ENCODE results near the gene ERC1. TPM values are rescaled to one million over a fixed set of nuclear protein-coding genes. Genes with fewer than 3 reads are reported as not detected.
A peak's percentile ranks its signal among the peaks of the same experiment; 100 is the strongest.

ERC1 gene
- total RNA-seq, 1 experiment from 2014 or later, result 55.1 TPM

DNA sequence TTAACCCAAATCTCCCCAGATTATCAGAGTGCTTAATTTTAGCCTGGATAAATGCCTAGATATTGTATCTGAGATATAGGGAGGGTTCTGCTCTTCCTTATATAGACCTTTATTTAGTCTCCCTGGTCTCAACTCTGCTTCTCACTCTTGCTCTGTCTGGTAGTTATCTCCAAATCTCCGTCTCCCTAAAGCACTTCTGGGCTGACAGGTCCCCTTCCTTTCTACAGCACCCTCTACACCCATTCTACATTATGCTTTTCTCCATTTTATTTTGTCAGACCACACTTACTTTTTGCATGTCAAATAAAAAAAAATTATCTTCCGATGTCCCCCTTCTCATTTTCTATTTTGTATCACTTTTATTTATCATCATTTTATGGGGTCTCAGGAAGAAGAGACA is 2.0 kb upstream of the ERC1 start:
- Mint-ChIP-seq H3K36me3 (ENCODE audit: insufficient read depth, unreplicated experiment) (peaks cover 36% of the 10 kb centered on the region), H3K4me3 (ENCODE audit: unreplicated experiment) (peak overlapping the region; percentile 99), H3K27me3 (ENCODE audit: insufficient read depth, unreplicated experiment) (no peaks in the 10 kb centered on the region), H3K27ac (ENCODE audit: low read depth, unreplicated experiment) (peak overlapping the region; percentile 56), H3K4me1 (ENCODE audit: insufficient read depth, unreplicated experiment) (peaks cover 29% of the 10 kb centered on the region), H3K9me3 (ENCODE audit: unreplicated experiment) (no peaks in the 10 kb centered on the region)
- intact Hi-C loops (cut with micrococcal nuclease), result no loop called here
- ChIA-PET POLR2A (interaction anchor here (0.7 to 0.8 kb wide), 5 partner anchors 13 to 801 kb away, joined by 3 to 4 read pairs (median 3); no protein-coding TSS in a partner anchor), CTCF (interaction anchor here (0.7 kb wide), 1 partner anchor 667 kb away, joined by 3 read pairs; no protein-coding TSS in a partner anchor)
- no peak for DNase-seq (ENCODE audit: unreplicated experiment)
- TF ChIP-seq, protein P1, sequence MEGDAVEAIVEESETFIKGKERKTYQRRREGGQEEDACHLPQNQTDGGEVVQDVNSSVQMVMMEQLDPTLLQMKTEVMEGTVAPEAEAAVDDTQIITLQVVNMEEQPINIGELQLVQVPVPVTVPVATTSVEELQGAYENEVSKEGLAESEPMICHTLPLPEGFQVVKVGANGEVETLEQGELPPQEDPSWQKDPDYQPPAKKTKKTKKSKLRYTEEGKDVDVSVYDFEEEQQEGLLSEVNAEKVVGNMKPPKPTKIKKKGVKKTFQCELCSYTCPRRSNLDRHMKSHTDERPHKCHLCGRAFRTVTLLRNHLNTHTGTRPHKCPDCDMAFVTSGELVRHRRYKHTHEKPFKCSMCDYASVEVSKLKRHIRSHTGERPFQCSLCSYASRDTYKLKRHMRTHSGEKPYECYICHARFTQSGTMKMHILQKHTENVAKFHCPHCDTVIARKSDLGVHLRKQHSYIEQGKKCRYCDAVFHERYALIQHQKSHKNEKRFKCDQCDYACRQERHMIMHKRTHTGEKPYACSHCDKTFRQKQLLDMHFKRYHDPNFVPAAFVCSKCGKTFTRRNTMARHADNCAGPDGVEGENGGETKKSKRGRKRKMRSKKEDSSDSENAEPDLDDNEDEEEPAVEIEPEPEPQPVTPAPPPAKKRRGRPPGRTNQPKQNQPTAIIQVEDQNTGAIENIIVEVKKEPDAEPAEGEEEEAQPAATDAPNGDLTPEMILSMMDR (IDR thresholded peaks at IDR 0.05; ENCODE audit: unreplicated experiment), result no peak
- BruUV-seq (replicated peaks), result no TSS peak

DNA sequence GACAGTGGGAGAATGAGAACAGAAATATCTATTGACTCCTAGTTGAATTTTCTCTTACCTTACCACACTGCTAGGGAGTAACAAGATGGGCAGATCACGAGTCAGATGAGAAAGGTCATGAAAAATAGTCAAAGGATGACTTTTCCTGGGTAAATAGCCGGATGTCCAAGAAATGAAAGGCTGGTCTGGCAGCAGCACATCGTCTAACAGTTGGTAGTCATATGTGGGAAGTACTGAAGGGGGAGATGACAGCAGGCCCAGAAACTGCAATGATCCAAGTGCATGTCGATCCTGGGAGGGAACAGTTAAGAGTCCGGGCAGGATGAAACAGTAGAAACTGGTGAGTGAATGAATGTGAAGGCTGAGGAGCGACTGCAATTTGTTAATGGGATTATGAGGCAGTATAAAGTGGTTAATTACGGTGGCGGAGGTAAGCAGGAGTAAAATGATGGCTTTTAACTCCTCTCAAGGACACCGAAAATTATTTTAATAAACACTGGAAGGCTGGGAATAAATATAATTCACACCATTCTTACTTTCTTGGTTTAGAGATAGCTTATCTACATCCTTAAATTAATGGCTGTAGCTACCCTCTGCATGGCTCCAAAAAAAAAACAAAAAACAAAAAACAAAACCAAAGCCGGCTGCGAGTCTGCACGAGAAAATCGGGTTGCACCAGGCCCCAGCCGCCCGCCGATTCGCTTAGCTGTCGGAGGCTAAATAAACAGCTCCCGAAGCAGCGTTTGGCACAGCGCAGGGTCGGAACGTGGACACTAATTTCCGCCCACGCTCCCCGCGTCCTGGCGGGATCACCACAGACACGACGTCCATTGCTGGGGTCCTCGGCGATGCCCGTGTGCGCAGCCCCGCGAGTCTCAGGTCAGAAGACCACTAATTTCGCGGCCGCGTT is 1.0 kb upstream of the ERC1 start:
- Mint-ChIP-seq H3K9me3 (ENCODE audit: unreplicated experiment) (no peaks in the 10 kb centered on the region), H3K4me3 (ENCODE audit: unreplicated experiment) (peak overlapping the region; percentile 99), H3K27me3 (ENCODE audit: insufficient read depth, unreplicated experiment) (no peaks in the 10 kb centered on the region), H3K36me3 (ENCODE audit: insufficient read depth, unreplicated experiment) (peaks cover 28% of the 10 kb centered on the region), H3K4me1 (ENCODE audit: insufficient read depth, unreplicated experiment) (peaks cover 32% of the 10 kb centered on the region), H3K27ac (ENCODE audit: low read depth, unreplicated experiment) (peak overlapping the region; percentile 56)
- BruUV-seq (replicated peaks), result TSS peak; percentile 42
- DNase-seq (ENCODE audit: unreplicated experiment), result peak; percentile 61
- ChIA-PET CTCF (interaction anchor here (0.5 to 1.2 kb wide), 5 partner anchors 48 to 668 kb away, joined by 3 to 5 read pairs (median 3); no protein-coding TSS in a partner anchor), POLR2A (interaction anchor here (0.5 to 6.4 kb wide), 23 partner anchors 12 to 718 kb away, joined by 3 to 62 read pairs (median 4); partner anchors contain the start of genes RAD52 and WNK1)
- TF ChIP-seq, protein P1 (IDR thresholded peaks at IDR 0.05; ENCODE audit: unreplicated experiment), result no peak
- intact Hi-C loops (cut with micrococcal nuclease), result loop anchor here (2.0 to 5.0 kb wide), 3 partner anchors 41 to 418 kb away; partner anchors contain the start of gene RAD52

- Mint-ChIP-seq H3K27me3 (ENCODE audit: insufficient read depth, unreplicated experiment) (no peaks in the 10 kb centered on the region), H3K4me1 (ENCODE audit: insufficient read depth, unreplicated experiment) (peaks cover 42% of the 10 kb centered on the region), H3K4me3 (ENCODE audit: unreplicated experiment) (peak overlapping the region; percentile 99), H3K27ac (ENCODE audit: low read depth, unreplicated experiment) (peak overlapping the region; percentile 56), H3K9me3 (ENCODE audit: unreplicated experiment) (no peaks in the 10 kb centered on the region), H3K36me3 (ENCODE audit: insufficient read depth, unreplicated experiment) (peaks cover 19% of the 10 kb centered on the region)
- DNase-seq (ENCODE audit: unreplicated experiment), result peak; percentile 31
- TSS peak; percentile 64 for BruUV-seq (replicated peaks)
- intact Hi-C loops (cut with micrococcal nuclease), result loop anchor here (2.0 to 5.0 kb wide), 3 partner anchors 43 to 419 kb away; partner anchors contain the start of gene RAD52
- ChIA-PET CTCF (interaction anchor here (0.6 to 1.2 kb wide), 4 partner anchors 43 to 591 kb away, joined by 3 to 11 read pairs (median 4); partner anchors contain the start of gene RAD52), POLR2A (interaction anchor here (0.6 to 6.4 kb wide), 35 partner anchors 9 to 614 kb away, joined by 3 to 62 read pairs (median 5); partner anchors contain the start of genes KDM5A, RAD52 and WNK1)
- TF ChIP-seq, protein P1 (IDR thresholded peaks at IDR 0.05; ENCODE audit: unreplicated experiment), result no peak
These were observed 619 bp downstream of the ERC1 start for GRCh38 chr12:991350-992333.
